ENCODE results near the gene LRP1. TPM values are rescaled to one million over a fixed set of nuclear protein-coding genes. Genes with fewer than 3 reads are reported as not detected.

Gene LRP1
- total RNA-seq, 1 experiment from 2014 or later, result 12.4 TPM

GRCh38 chr12:57210926-57211692 is 82.8 kb downstream of the LRP1 start:
- no peaks in the 10 kb centered on the region for H3K36me3 Mint-ChIP-seq (ENCODE audit: insufficient read depth, unreplicated experiment)
- H3K4me1 Mint-ChIP-seq (ENCODE audit: low read depth, unreplicated experiment), result peaks cover 30% of the 10 kb centered on the region
- TF ChIP-seq, protein P1, sequence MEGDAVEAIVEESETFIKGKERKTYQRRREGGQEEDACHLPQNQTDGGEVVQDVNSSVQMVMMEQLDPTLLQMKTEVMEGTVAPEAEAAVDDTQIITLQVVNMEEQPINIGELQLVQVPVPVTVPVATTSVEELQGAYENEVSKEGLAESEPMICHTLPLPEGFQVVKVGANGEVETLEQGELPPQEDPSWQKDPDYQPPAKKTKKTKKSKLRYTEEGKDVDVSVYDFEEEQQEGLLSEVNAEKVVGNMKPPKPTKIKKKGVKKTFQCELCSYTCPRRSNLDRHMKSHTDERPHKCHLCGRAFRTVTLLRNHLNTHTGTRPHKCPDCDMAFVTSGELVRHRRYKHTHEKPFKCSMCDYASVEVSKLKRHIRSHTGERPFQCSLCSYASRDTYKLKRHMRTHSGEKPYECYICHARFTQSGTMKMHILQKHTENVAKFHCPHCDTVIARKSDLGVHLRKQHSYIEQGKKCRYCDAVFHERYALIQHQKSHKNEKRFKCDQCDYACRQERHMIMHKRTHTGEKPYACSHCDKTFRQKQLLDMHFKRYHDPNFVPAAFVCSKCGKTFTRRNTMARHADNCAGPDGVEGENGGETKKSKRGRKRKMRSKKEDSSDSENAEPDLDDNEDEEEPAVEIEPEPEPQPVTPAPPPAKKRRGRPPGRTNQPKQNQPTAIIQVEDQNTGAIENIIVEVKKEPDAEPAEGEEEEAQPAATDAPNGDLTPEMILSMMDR (IDR thresholded peaks at IDR 0.05; ENCODE audit: unreplicated experiment), result no peak
- H3K27me3 Mint-ChIP-seq (ENCODE audit: unreplicated experiment), result peaks cover 20% of the 10 kb centered on the region
- no peak overlapping the region for H3K27ac Mint-ChIP-seq (ENCODE audit: unreplicated experiment)
- DNase-seq, result no peak
- CTCF ChIA-PET, result no interaction called here
- no peaks in the 10 kb centered on the region for H3K9me3 Mint-ChIP-seq (ENCODE audit: low read depth, unreplicated experiment)
- intact Hi-C loops (cut with micrococcal nuclease; ENCODE audit: unreplicated experiment), result loop anchor here (5.0 kb wide), 1 partner anchor 246 kb away; the partner anchor contains the start of genes GLI1 and INHBE
- H3K4me3 Mint-ChIP-seq (ENCODE audit: low read depth, unreplicated experiment), result no peak overlapping the region
- no TSS peak for BruUV-seq (replicated peaks)

GRCh38 chr12:57211791-57212700 is 83.8 kb downstream of the LRP1 start:
- CTCF ChIA-PET, result interaction anchor here (2.1 kb wide), 1 partner anchor 18 kb away, joined by 26 read pairs; the partner anchor contains the start of gene SHMT2
- Mint-ChIP-seq H3K27me3 (ENCODE audit: unreplicated experiment) (peaks cover 27% of the 10 kb centered on the region), H3K9me3 (ENCODE audit: low read depth, unreplicated experiment) (no peaks in the 10 kb centered on the region), H3K27ac (ENCODE audit: unreplicated experiment) (no peak overlapping the region), H3K4me1 (ENCODE audit: low read depth, unreplicated experiment) (peaks cover 30% of the 10 kb centered on the region), H3K36me3 (ENCODE audit: insufficient read depth, unreplicated experiment) (peaks cover 2% of the 10 kb centered on the region), H3K4me3 (ENCODE audit: low read depth, unreplicated experiment) (no peak overlapping the region)
- TF ChIP-seq, protein P1 (IDR thresholded peaks at IDR 0.05; ENCODE audit: unreplicated experiment), result no peak
- no peak for DNase-seq
- BruUV-seq (replicated peaks), result no TSS peak
- intact Hi-C loops (cut with micrococcal nuclease; ENCODE audit: unreplicated experiment), result loop anchor here (5.0 kb wide), 1 partner anchor 245 kb away; the partner anchor contains the start of genes GLI1 and INHBE

GRCh38 chr12:57212701-57213057 is 84.4 kb downstream of the LRP1 start:
- intact Hi-C loops (cut with micrococcal nuclease; ENCODE audit: unreplicated experiment), result loop anchor here (1.0 to 5.0 kb wide), 2 partner anchors 28 to 245 kb away; partner anchors contain the start of genes GLI1 and INHBE
- peaks cover 34% of the 10 kb centered on the region for H3K27me3 Mint-ChIP-seq (ENCODE audit: unreplicated experiment)
- TF ChIP-seq, protein P1 (IDR thresholded peaks at IDR 0.05; ENCODE audit: unreplicated experiment), result no peak
- CTCF ChIA-PET, result interaction anchor here (0.5 to 2.3 kb wide), 10 partner anchors 17 to 240 kb away, joined by 3 to 26 read pairs (median 8); partner anchors contain the start of genes NEMP1 and SHMT2
- H3K36me3 Mint-ChIP-seq (ENCODE audit: insufficient read depth, unreplicated experiment), result peaks cover 9% of the 10 kb centered on the region
- H3K9me3 Mint-ChIP-seq (ENCODE audit: low read depth, unreplicated experiment), result no peaks in the 10 kb centered on the region
- DNase-seq, result no peak
- BruUV-seq (replicated peaks), result no TSS peak
- H3K4me3 Mint-ChIP-seq (ENCODE audit: low read depth, unreplicated experiment), result no peak overlapping the region
- no peak overlapping the region for H3K27ac Mint-ChIP-seq (ENCODE audit: unreplicated experiment)
- H3K4me1 Mint-ChIP-seq (ENCODE audit: low read depth, unreplicated experiment), result peaks cover 36% of the 10 kb centered on the region

GRCh38 chr12:57213058-57213715 is 84.9 kb downstream of the LRP1 start:
- Mint-ChIP-seq H3K9me3 (ENCODE audit: low read depth, unreplicated experiment) (no peaks in the 10 kb centered on the region), H3K27ac (ENCODE audit: unreplicated experiment) (no peak overlapping the region), H3K36me3 (ENCODE audit: insufficient read depth, unreplicated experiment) (peaks cover 10% of the 10 kb centered on the region), H3K27me3 (ENCODE audit: unreplicated experiment) (peaks cover 39% of the 10 kb centered on the region), H3K4me1 (ENCODE audit: low read depth, unreplicated experiment) (peaks cover 37% of the 10 kb centered on the region), H3K4me3 (ENCODE audit: low read depth, unreplicated experiment) (no peak overlapping the region)
- intact Hi-C loops (cut with micrococcal nuclease; ENCODE audit: unreplicated experiment), result loop anchor here (1.0 to 5.0 kb wide), 2 partner anchors 27 to 244 kb away; partner anchors contain the start of genes GLI1 and INHBE
- DNase-seq, result peak; percentile 94
- BruUV-seq (replicated peaks), result no TSS peak
- CTCF ChIA-PET, result interaction anchor here (0.5 to 2.3 kb wide), 14 partner anchors 17 to 552 kb away, joined by 3 to 26 read pairs (median 6); partner anchors contain the start of genes NEMP1 and SHMT2
- TF ChIP-seq, protein P1 (IDR thresholded peaks at IDR 0.05; ENCODE audit: unreplicated experiment), result peak; percentile 83

Measured in Calu3 (cell line).